ENCODE measurements around the gene GPX4.

The GPX4 gene

DNA sequence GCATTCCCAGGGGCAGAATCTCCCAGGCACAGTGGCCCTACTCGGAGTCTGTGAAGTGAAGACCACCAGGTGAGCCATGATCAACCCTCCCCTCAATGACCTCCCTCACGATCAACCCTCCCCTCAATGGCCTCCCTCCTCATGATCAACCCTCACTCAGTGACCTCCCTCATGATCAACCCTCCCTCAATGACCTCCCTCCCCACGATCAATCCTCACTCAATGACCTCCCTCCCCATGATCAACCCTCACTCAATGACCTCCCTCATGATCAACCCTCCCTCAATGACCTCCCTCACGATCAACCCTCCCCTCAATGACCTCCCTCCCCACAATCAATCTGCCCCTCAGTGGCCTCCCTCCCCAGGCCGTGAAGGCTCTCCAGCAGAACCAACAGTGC is 38.1 kb downstream of the GPX4 start:
- Histone ChIP-seq H3K56ac (ENCODE audit: low read length) (no peak overlapping the region), H3K23ac (ENCODE audit: low read length) (no peak overlapping the region), H2BK15ac (replicated peaks; ENCODE audit: low read depth) (no peak overlapping the region), H3K18ac (ENCODE audit: low read length) (no peak overlapping the region), H3K4me3 (ENCODE audit: low read length) (no peak overlapping the region), H4K5ac (ENCODE audit: low read length) (no peak overlapping the region), H2AK5ac (ENCODE audit: low read length) (no peak overlapping the region), H3K4me2 (ENCODE audit: low read length) (no peak overlapping the region), H3K4me1 (ENCODE audit: control insufficient read depth, low read depth, low read length) (peaks cover 2% of the 10 kb centered on the region), H3K4ac (ENCODE audit: low read depth, low read length) (no peak overlapping the region), H3K27ac (ENCODE audit: low read depth, low read length) (no peak overlapping the region), H2BK120ac (ENCODE audit: low read depth, low read length) (no peak overlapping the region), H3K27me3 (ENCODE audit: insufficient read depth, low read length, poor library complexity) (no peaks in the 10 kb centered on the region), H2BK5ac (ENCODE audit: low read length) (no peak overlapping the region), H3K79me2 (ENCODE audit: control insufficient read depth, insufficient read depth, low read length) (no peaks in the 10 kb centered on the region), H3K79me1 (ENCODE audit: low read length) (no peaks in the 10 kb centered on the region), H3K36me3 (ENCODE audit: control insufficient read depth, insufficient read depth, low read length) (no peaks in the 10 kb centered on the region), H4K8ac (ENCODE audit: low read depth, low read length) (no peak overlapping the region), H3K9ac (ENCODE audit: low read length) (no peak overlapping the region)
- WGBS (ENCODE audit: extremely low coverage, insufficient coverage, low lambda C conversion rate): 100% methylated on average over 1 of the region's 5 CpGs
- no peak for DNase-seq

DNA sequence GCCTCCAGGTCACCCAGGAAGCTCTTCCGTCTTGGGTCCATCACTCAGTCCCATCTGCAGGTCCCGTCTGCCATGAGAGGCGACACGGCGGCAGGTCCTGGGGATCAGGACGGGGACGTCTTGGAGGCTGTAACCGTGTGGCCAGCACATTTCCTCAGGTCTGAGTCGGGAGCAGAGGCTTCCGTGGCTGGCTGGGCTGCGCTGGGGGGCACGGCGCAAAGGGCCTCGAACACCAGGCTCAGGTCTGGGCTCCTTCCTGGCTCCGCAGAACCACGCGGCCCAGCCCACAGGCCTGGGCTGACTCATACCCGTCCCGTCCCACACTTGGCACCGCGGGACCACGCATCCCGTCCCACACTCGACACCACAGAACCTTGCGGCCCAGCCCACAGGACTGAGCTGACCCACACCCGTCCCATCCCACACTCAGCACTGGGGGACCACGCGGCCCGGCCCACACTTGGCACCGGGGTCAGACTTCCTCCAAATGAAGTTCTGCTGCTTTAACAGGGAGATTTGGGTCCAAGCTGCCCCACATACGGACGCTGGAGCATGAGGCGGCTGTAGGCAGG is 40.1 kb downstream of the GPX4 start:
- Histone ChIP-seq H3K79me2 (ENCODE audit: control insufficient read depth, insufficient read depth, low read length) (no peaks in the 10 kb centered on the region), H3K27ac (ENCODE audit: low read depth, low read length) (no peak overlapping the region), H3K56ac (ENCODE audit: low read length) (no peak overlapping the region), H3K79me1 (ENCODE audit: low read length) (no peaks in the 10 kb centered on the region), H2AK5ac (ENCODE audit: low read length) (no peak overlapping the region), H3K4me2 (ENCODE audit: low read length) (no peak overlapping the region), H3K4me3 (ENCODE audit: low read length) (no peak overlapping the region), H3K36me3 (ENCODE audit: control insufficient read depth, insufficient read depth, low read length) (no peaks in the 10 kb centered on the region), H2BK5ac (ENCODE audit: low read length) (no peak overlapping the region), H3K4me1 (ENCODE audit: control insufficient read depth, low read depth, low read length) (peaks cover 3% of the 10 kb centered on the region), H3K23ac (ENCODE audit: low read length) (no peak overlapping the region), H3K18ac (ENCODE audit: low read length) (no peak overlapping the region), H3K4ac (ENCODE audit: low read depth, low read length) (no peak overlapping the region), H3K9ac (ENCODE audit: low read length) (no peak overlapping the region), H3K27me3 (ENCODE audit: insufficient read depth, low read length, poor library complexity) (no peaks in the 10 kb centered on the region), H4K5ac (ENCODE audit: low read length) (no peak overlapping the region), H2BK120ac (ENCODE audit: low read depth, low read length) (no peak overlapping the region), H4K8ac (ENCODE audit: low read depth, low read length) (no peak overlapping the region), H2BK15ac (replicated peaks; ENCODE audit: low read depth) (no peak overlapping the region)
- DNase-seq: no peak
- WGBS (ENCODE audit: extremely low coverage, insufficient coverage, low lambda C conversion rate): no CpG with 5 or more reads among the region's 33 CpGs

DNA sequence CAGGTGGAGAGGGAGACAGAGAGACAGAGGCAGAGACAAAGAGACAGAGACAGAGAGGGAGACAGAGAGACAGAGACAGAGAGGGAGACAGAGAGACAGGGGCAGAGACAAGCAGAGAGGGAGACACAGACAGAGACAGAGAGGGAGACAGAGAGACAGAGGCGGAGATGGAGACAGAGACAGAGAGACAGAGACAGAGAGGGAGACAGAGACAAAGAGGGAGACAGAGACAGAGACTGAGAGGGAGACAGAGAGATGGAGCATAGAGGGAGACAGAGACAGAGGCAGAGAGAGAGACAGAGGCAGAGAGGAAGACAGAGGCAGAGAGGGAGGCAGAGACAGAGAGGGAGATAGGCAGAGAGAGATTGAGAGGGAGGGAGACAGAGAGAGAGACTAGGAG is 40.9 kb downstream of the GPX4 start:
- Histone ChIP-seq H4K5ac (ENCODE audit: low read length) (no peak overlapping the region), H2BK15ac (replicated peaks; ENCODE audit: low read depth) (no peak overlapping the region), H2AK5ac (ENCODE audit: low read length) (no peak overlapping the region), H4K8ac (ENCODE audit: low read depth, low read length) (no peak overlapping the region), H3K27me3 (ENCODE audit: insufficient read depth, low read length, poor library complexity) (no peaks in the 10 kb centered on the region), H3K27ac (ENCODE audit: low read depth, low read length) (no peak overlapping the region), H3K23ac (ENCODE audit: low read length) (no peak overlapping the region), H3K4me2 (ENCODE audit: low read length) (no peak overlapping the region), H3K56ac (ENCODE audit: low read length) (no peak overlapping the region), H3K4me3 (ENCODE audit: low read length) (no peak overlapping the region), H3K36me3 (ENCODE audit: control insufficient read depth, insufficient read depth, low read length) (no peaks in the 10 kb centered on the region), H3K79me1 (ENCODE audit: low read length) (no peaks in the 10 kb centered on the region), H3K18ac (ENCODE audit: low read length) (no peak overlapping the region), H2BK120ac (ENCODE audit: low read depth, low read length) (no peak overlapping the region), H3K79me2 (ENCODE audit: control insufficient read depth, insufficient read depth, low read length) (no peaks in the 10 kb centered on the region), H2BK5ac (ENCODE audit: low read length) (no peak overlapping the region), H3K9ac (ENCODE audit: low read length) (no peak overlapping the region), H3K4me1 (ENCODE audit: control insufficient read depth, low read depth, low read length) (peaks cover 3% of the 10 kb centered on the region), H3K4ac (ENCODE audit: low read depth, low read length) (no peak overlapping the region)
- WGBS (ENCODE audit: extremely low coverage, insufficient coverage, low lambda C conversion rate): no CpG with 5 or more reads among the region's 1 CpG
- DNase-seq: no peak

DNA sequence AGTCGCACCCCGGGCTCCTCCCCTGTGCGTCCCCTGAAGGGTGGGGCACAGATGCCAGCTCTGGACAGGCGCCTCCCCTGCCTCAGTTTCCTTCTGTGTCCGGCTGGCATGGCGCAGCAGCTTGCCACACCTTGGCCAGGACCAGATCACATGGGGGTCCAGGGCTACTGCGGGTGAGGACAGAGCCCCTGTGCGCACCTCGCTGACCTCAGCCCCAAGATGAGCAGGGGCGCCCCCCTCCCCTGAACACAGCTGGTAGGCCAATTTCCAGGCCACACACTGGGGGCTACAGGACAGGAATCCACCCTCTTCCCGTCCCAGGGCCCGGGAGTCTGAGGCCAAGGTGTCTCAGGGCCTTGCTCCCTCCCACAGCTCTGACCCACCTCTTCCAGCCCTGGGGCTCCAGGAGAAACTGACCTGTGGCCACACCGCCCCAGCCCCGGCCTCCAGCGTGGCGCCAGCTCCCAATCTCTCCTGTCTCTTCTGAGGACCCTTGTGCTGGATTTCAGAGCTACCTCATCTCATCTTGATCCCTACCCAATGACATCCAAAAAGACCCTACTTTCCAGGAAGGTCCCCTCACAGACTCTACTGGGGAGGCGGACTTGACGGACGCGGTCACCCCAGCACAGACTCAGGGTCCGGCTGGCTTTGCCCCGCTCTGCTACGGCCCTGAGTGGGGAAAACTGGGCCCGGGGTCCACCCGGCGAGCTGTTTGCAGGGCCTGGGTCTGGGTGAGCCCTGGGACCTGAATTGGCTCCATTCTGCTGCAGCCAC is 42.0 kb downstream of the GPX4 start:
- no peaks in the 10 kb centered on the region for H3K79me1 ChIP-seq (ENCODE audit: low read length)
- H3K27ac ChIP-seq (ENCODE audit: low read depth, low read length): no peak overlapping the region
- H2BK120ac ChIP-seq (ENCODE audit: low read depth, low read length): no peak overlapping the region
- H3K79me2 ChIP-seq (ENCODE audit: control insufficient read depth, insufficient read depth, low read length): no peaks in the 10 kb centered on the region
- H4K8ac ChIP-seq (ENCODE audit: low read depth, low read length): no peak overlapping the region
- no peak overlapping the region for H2BK15ac ChIP-seq (replicated peaks; ENCODE audit: low read depth)
- no peak overlapping the region for H3K9ac ChIP-seq (ENCODE audit: low read length)
- no peak overlapping the region for H3K23ac ChIP-seq (ENCODE audit: low read length)
- no peak for DNase-seq
- no peak overlapping the region for H3K18ac ChIP-seq (ENCODE audit: low read length)
- H3K4me1 ChIP-seq (ENCODE audit: control insufficient read depth, low read depth, low read length): peaks cover 3% of the 10 kb centered on the region
- no peak overlapping the region for H3K56ac ChIP-seq (ENCODE audit: low read length)
- H2BK5ac ChIP-seq (ENCODE audit: low read length): no peak overlapping the region
- no peaks in the 10 kb centered on the region for H3K27me3 ChIP-seq (ENCODE audit: insufficient read depth, low read length, poor library complexity)
- H2AK5ac ChIP-seq (ENCODE audit: low read length): no peak overlapping the region
- H3K36me3 ChIP-seq (ENCODE audit: control insufficient read depth, insufficient read depth, low read length): no peaks in the 10 kb centered on the region
- no CpG with 5 or more reads among the region's 26 CpGs for WGBS (ENCODE audit: extremely low coverage, insufficient coverage, low lambda C conversion rate)
- no peak overlapping the region for H3K4me3 ChIP-seq (ENCODE audit: low read length)
- H3K4me2 ChIP-seq (ENCODE audit: low read length): no peak overlapping the region
- H4K5ac ChIP-seq (ENCODE audit: low read length): no peak overlapping the region
- no peak overlapping the region for H3K4ac ChIP-seq (ENCODE audit: low read depth, low read length)

- no peaks in the 10 kb centered on the region for H3K27me3 ChIP-seq (ENCODE audit: insufficient read depth, low read length, poor library complexity)
- no peak overlapping the region for H2BK120ac ChIP-seq (ENCODE audit: low read depth, low read length)
- no peaks in the 10 kb centered on the region for H3K79me1 ChIP-seq (ENCODE audit: low read length)
- no peak overlapping the region for H2BK15ac ChIP-seq (replicated peaks; ENCODE audit: low read depth)
- H4K8ac ChIP-seq (ENCODE audit: low read depth, low read length): no peak overlapping the region
- H3K18ac ChIP-seq (ENCODE audit: low read length): no peak overlapping the region
- H3K4ac ChIP-seq (ENCODE audit: low read depth, low read length): no peak overlapping the region
- no peaks in the 10 kb centered on the region for H3K36me3 ChIP-seq (ENCODE audit: control insufficient read depth, insufficient read depth, low read length)
- no peak overlapping the region for H4K5ac ChIP-seq (ENCODE audit: low read length)
- no peak overlapping the region for H3K56ac ChIP-seq (ENCODE audit: low read length)
- H3K4me1 ChIP-seq (ENCODE audit: control insufficient read depth, low read depth, low read length): peaks cover 3% of the 10 kb centered on the region
- H2AK5ac ChIP-seq (ENCODE audit: low read length): no peak overlapping the region
- DNase-seq: no peak
- H3K27ac ChIP-seq (ENCODE audit: low read depth, low read length): no peak overlapping the region
- H3K23ac ChIP-seq (ENCODE audit: low read length): no peak overlapping the region
- H3K4me2 ChIP-seq (ENCODE audit: low read length): no peak overlapping the region
- WGBS (ENCODE audit: extremely low coverage, insufficient coverage, low lambda C conversion rate): no CpG with 5 or more reads among the region's 13 CpGs
- H2BK5ac ChIP-seq (ENCODE audit: low read length): no peak overlapping the region
- no peak overlapping the region for H3K9ac ChIP-seq (ENCODE audit: low read length)
- no peaks in the 10 kb centered on the region for H3K79me2 ChIP-seq (ENCODE audit: control insufficient read depth, insufficient read depth, low read length)
- no peak overlapping the region for H3K4me3 ChIP-seq (ENCODE audit: low read length)
These were observed 42.6 kb downstream of the GPX4 start for GRCh38 chr19:1146412-1146699.
